Coronary artery (tissue), 2 donors: ENCODE data around the gene MYO16.

Experiments
- DNase-seq: peaks from one replicate; pipeline ENCODE4 v3.0.0-alpha.2; 2017; ENCODE audit warnings: low spot score
- H3K27ac ChIP-seq, 2 donors: fragments of 200-600 bp; sonication (generic); one replicate each; pipeline ENCODE4 v1.5.1; 2016 to 2019
- H3K4me3 ChIP-seq: fragments of 200-600 bp; sonication (generic); 2 replicates; pipeline ENCODE4 v1.5.1; 2016; ENCODE audit warnings: mild to moderate bottlenecking, moderate library complexity
- TF ChIP-seq, protein P1 (sequence below): fragments of 200-600 bp; sonication (generic); IDR thresholded peaks from one replicate; pipeline ENCODE4 v1.5.1; 2019; ENCODE audit warnings: antibody characterized with exemption

The MYO16 gene

DNA sequence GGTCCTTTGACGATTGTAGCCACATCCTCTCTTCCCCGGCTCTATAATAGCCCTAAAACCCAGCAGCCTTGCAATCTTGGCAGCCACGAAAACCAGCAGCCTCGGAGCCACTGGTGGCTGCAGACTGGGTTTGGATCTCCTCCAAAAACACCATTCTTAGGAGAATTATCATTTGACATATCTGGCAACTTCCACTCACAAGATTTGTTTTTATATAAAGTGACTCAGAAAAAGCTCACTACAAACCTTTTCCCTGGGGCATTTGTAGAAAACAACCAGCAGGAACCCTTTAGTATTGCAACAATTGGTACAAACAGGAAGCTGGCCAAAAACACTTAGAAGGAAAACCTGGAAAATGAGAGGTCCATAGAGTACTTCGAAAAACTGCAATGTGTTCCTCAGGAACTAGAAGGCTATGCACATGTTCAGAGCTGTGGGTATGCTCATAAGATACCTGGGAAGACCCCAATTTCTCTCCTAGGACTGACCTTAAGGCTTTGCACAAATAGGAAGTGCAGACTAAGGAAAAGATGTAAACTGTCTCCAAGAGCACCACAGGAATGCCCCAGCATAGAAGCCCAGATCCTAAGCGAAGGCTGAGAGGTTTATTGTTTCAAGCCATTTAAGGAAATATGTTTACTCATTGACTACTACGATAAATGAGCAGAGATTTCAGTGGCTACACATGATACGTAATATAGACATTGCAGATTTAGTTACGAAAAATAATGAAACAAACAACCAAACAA, 71.2 kb downstream of the MYO16 start:
- H3K27ac ChIP-seq = no peak overlapping the region
- no peak overlapping the region for H3K4me3 ChIP-seq
- no peak for DNase-seq
- TF ChIP-seq, protein P1, sequence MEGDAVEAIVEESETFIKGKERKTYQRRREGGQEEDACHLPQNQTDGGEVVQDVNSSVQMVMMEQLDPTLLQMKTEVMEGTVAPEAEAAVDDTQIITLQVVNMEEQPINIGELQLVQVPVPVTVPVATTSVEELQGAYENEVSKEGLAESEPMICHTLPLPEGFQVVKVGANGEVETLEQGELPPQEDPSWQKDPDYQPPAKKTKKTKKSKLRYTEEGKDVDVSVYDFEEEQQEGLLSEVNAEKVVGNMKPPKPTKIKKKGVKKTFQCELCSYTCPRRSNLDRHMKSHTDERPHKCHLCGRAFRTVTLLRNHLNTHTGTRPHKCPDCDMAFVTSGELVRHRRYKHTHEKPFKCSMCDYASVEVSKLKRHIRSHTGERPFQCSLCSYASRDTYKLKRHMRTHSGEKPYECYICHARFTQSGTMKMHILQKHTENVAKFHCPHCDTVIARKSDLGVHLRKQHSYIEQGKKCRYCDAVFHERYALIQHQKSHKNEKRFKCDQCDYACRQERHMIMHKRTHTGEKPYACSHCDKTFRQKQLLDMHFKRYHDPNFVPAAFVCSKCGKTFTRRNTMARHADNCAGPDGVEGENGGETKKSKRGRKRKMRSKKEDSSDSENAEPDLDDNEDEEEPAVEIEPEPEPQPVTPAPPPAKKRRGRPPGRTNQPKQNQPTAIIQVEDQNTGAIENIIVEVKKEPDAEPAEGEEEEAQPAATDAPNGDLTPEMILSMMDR = no peak

DNA sequence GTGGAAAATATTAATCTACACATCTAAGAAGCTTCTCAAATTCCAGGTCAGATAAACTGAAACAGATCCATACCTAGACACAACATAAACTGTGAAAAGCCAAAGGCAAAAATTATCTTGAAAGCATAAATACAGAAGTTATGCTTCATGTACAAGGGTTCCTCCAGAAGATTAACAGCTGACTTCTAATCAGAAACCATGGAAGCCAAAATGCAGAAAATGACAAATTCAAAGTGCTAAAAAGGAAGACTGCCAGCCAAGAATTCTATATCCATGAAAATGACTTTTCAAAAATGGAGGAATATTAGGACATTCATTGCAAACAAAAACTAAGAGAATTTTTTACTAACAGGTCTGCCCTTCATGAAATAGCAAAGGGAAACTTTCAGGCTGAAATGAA, 72.8 kb downstream of the MYO16 start:
- TF ChIP-seq, protein P1 = no peak

DNA sequence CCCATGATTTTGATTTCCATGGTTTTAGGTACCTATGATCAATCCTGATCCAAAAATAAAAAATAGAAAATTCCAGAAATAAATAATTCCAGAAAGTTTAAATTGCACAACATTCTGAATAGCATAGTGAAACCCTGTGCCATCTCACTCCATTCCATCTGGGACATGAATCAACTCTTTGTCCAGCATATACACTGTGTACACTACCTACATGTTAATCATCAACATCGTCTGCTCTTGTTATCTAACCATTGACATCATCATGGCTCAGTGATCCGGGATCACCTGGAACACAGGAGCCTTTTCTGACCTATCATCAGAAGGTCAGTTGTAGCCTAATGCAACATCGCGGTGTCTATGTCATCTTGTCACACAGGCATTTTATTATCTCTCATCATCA, 75.6 kb downstream of the MYO16 start:
- no peak overlapping the region for H3K27ac ChIP-seq
- no peak overlapping the region for H3K4me3 ChIP-seq
- TF ChIP-seq, protein P1 = no peak
- no peak for DNase-seq

More for the DNA sequence above, 72.8 kb downstream of the MYO16 start:
- Histone ChIP-seq H3K4me3 (no peak overlapping the region), H3K27ac (no peak overlapping the region)
- no peak for DNase-seq

DNA sequence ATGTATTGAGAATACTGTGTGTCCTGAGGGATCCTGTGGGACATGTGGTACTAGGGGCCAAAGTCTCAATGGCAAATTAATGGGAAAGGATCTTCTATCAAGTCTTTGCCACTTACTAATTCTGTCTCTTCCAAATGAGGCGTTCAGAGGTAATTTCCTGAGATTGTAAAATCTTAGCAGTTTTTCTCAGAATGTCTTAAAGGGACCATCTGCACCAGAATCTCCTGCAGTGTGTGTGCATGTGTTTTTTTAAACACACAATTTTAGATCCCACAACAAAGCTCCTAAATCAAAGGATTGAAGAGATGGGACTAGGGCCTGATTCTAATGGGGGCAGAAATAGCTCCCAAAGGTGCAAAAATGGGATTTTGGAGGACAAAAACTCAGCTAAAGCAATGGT, 78.2 kb downstream of the MYO16 start:
- TF ChIP-seq, protein P1 = no peak
- Histone ChIP-seq H3K4me3 (no peak overlapping the region), H3K27ac (no peak overlapping the region)
- DNase-seq = no peak

DNA sequence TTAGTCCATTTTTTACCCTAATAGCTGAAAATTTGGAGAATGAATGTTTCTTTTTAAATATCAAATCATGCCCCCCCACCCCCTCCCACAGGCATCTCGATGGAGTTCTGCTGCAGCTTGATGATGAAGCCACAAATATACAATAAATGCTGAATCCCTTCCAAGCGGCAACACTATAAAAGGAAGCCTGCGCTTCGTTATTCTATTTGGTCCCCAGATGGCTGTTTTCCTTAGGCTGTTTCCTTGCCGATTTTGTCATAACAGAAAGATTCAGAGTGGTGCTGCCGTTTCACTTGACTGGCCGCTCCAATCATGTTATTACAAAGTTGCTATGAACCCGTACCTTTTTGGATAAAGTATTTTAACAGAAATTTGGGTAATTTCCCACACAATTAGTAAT, 79.5 kb downstream of the MYO16 start:
- no peak for DNase-seq
- Histone ChIP-seq H3K4me3 (no peak overlapping the region), H3K27ac (no peak overlapping the region)
- TF ChIP-seq, protein P1 = no peak

DNA sequence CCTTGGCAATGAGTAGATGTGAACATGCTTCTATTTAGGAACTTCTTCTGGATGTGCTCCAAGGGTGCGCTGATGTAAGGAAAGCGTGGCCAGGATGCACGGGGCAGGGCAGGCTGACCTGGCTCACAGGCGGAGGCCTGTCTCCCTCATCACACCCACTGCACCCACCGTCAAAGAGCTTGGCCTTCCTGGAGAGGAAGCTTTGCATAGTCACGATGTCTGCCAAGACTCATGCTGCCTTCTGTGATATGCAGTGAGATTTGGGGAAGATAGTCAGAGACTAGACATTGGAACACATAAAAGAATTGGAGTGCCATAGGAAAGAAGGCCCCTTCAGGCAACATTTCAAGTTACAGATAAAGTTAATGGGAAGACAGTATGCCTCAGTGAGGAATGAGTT, 82.0 kb downstream of the MYO16 start:
- TF ChIP-seq, protein P1 = no peak
- H3K27ac ChIP-seq = no peak overlapping the region
- no peak for DNase-seq
- H3K4me3 ChIP-seq = no peak overlapping the region

DNA sequence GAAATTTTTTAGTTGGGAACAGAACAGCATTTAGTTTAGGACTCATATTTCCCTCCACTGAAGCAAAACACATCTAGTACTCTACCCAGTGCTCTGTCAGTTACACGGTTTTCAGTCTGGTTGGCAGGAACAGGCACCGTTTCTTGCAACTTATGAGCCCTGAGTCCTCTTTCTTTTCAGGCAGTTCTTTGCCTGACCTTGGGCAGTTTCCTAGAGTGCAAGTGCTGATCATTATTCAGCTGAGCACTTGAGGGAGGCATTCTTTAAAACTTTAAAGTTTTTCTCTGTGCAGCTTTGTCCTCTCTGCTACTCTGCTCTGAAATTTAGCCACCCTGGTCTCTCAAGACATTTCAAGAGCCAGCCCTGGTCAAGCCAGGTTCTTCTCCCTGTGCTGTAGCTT, 96.1 kb downstream of the MYO16 start:
- no peak for DNase-seq
- TF ChIP-seq, protein P1 = no peak

More for the DNA sequence above, 96.1 kb downstream of the MYO16 start:
- H3K27ac ChIP-seq = no peak overlapping the region
- no peak overlapping the region for H3K4me3 ChIP-seq
